NCI-H1930 (cell line): Measurements from ENCODE around the gene CIZ1.
A peak's percentile ranks its signal among the peaks of the same experiment; 100 is the strongest.

ENCODE experiments used
- DNase-seq, 2 experiments: peaks; one replicate each; lab custom pipeline; 2025; lab: John Stamatoyannopoulos, UW

Gene CIZ1

GRCh38 chr9:128163027-128163515 lies 28.3 kb downstream of the CIZ1 start:
- no peak for DNase-seq

- DNase-seq, result no peak
Observed at GRCh38 chr9:128162215-128163026, 29.0 kb downstream of the CIZ1 start.

DNA sequence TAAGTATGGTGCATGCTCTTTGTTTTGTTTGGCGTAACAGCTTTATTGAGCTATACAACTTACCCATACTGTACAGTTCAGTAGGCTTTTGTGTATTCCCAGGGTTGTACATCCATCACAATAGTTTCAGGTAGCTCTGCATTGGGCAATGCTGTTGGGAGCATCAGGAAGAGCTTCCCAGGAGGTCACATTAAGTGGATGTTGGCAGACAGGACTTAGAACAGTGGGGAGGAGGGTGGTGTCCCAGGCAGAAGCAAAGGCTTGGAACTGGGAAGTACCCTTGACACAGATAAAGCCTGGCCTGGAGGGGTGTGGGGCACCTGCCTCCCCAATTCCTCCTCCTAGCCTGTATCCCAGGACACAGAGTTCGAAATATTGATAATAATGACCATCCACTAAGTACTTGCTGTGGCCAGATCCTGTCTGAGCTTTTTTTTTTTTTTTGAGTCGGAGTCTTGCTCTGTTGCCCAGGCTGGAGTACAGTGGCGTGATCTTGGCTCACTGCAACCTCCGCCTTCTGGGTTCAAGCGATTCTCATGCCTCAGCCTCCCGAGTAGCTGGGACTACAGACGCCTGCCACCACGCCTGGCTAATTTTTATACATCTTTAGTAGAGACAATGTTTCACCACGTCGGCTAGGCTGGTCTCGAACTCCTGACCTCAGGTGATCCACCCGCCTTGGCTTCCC lies 30.0 kb downstream of the CIZ1 start:
- DNase-seq, result no peak

GRCh38 chr9:128160603-128160987 lies 30.8 kb downstream of the CIZ1 start:
- no peak for DNase-seq

DNA sequence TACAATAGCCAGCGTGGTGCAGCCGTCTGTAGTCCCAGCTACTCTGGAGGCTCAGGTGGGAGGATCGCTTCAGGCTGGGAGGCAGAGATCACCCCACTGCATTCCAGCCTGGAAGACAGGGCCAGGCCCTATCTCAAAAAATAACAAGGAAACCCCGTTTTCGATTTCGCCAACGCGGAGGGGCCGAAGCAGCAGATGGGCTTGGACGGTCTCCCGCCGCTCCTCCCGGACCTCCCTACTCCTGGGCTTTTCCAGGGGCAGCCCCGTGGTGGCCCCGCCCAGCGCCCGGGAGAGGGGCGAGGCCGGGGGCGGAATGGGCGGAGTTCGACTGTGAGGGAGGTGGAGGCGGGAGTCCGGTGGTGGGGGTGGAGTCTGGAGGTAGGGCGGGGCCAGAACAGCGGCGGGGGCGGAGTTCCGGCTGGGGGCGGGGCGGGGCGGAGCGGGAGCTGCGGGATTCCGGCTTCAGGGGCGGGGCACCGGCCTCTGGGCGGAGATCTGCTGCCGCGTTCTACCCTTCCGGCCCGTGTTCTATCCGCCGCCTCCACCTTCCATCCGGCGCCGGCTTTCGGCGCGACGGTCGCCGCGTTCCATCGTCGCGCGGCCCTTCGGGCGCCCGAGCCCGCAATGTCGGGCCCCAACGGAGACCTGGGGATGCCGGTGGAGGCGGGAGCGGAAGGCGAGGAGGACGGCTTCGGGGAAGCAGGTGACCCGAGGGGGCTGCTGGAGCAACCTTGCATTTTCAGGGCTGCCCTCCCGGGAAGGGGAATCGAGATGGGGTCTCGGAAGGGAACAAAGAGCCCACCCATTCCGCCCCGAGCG lies 31.4 kb downstream of the CIZ1 start, which contains the start of gene BBLN:
TSS of gene BBLN (plus strand) at position 482 of the 819 bp plus-strand sequence. CDS start at position 625, 143 bp downstream.
- DNase-seq, result peak; percentile 84 to 91

- DNase-seq, result no peak
Observed at GRCh38 chr9:128159522-128159783, 31.9 kb downstream of the CIZ1 start.

DNA sequence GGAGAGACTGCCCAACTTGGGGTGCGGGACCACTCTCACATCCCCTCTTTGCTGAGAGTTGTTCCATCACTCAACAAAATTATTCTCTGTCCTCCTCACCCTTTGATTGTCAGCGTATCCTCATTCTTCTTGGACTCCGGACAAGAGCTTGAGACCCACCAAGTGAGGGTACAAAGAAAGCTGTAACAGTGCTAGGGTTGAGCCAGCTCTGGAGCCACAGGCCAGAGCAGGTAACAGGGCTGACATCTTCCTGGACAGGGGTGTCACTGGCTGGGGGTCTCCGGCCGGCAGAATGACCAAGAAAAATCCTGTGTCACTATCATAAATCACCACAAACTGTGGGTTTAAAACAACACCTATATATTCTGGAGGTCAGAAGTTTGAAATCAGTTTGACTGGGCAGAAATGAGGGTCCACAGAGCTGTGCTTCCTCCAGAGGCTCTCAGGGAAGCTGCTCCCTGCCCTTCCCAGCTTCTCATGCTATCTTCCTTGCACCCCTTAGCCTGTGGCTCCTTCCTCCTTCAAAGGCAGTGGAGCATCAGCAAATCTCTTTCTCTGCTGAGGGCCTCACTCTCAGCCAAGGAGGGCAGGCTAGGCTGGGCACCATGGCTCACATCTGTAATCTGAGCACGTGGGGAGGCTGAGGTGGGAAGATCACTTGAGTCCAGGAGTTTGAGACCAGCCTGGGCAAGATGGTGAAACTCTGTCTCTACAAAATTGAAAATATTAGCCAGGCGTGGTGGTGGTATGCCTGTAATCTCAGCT lies 35.5 kb downstream of the CIZ1 start:
- no peak for DNase-seq

DNA sequence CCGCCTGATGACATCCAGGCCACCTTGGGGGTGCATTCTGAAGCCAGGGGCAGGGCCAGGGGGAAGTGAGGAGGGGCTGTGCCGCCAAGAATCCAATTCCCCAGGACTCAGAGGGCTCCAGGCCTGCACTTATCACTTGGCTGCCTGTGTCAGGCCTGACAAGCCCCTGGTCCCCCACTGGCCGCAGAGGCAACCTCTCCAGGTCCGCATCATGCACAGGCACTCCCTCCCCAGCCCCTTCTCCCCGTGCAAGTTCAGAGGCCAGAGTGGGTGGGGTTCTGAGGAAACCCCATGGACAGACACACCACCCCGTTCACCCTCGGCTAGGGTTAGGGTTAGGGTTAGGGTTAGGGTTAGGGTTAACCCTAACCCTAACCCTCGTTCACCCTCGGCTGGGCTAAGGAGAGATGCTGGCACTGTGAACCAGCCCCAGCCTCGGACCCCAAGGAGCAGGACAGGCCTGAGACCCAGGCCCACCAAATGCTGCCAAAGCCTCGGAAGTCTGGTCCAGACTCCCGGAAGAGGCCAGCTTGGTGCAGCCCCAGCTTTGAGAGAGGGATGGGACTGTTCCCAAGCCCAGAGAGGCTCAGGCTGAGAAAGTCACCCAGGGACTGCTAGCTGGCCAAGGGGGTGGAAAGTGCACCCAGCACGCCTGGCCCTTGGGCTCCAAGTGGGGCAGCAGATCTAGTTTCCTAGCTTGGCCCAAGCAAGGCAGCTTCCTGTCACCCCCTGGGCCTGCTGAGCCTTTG lies 37.3 kb downstream of the CIZ1 start:
- no peak for DNase-seq

DNA sequence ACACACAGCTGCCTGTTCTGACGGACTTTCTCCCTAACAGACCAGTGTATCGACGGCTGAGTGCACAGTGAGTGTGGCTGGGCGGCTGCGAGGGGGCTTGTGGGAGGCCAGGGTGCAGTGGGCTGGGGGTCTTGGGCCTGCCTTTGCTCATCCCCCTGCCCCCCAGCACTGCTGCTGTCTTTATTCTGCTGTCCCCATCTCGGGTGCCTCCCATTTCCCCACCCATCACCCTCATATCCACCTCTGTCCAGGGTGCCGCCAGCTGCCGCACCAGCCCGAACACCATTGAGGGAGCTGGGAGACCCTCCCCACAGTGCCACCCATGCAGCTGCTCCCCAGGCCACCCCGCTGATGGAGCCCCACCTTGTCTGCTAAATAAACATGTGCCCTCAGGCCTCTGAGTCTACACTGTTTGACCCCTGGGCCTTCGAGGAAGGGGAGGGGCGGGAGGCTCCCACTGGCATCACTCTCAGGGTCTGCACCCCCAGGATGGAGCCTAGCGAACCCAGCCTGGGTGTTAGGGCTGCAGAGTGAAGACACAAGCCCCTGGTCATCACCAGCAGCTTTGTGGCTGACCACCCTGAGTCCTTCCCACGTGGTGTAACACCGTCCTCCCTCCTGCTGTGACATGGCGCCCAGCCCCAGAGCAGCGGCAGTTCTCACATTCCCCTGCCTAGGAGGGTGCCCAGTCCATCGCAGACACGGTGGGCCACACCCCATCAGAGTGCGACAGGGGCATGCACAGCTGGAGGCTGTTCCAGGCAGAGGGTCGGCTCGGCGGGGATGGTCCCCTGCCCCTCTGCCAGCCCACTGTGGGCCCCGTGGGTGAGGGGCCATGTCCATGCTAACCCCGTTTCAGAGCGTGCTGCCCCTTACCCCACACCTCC lies 38.1 kb downstream of the CIZ1 start:
- DNase-seq, result no peak

GRCh38 chr9:128152133-128153059 lies 39.0 kb downstream of the CIZ1 start:
- DNase-seq, result no peak

- no peak for DNase-seq
Observed at GRCh38 chr9:128151309-128152132, 39.9 kb downstream of the CIZ1 start.

GRCh38 chr9:128150594-128151308 lies 40.6 kb downstream of the CIZ1 start:
- DNase-seq, result no peak

DNA sequence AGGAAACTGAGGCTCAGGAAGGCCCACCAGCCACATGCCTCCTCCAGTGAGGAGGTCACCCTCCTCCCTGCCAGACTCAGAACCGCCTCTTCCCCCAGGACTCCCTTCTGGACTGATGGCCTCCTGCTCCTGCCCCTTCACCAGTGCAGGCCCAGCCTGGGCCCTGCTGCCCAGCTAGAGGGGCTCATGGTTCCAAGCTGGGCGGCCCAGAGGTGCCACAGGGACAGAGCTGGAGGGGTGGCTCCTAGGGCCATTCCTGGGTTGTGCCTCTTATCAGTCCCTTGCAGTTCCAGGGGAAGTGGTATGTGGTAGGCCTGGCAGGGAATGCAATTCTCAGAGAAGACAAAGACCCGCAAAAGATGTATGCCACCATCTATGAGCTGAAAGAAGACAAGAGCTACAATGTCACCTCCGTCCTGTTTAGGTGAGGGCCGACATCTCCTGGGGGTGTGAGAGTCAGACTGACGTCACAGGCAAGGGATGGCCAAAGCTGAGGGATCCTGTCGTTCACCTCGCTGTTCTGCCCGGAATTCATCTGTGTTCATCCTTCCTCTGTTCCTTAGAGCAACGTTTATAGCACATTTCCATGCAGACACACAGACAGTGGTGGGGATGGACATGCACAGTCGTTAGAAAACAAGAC lies 41.3 kb downstream of the CIZ1 start:
- no peak for DNase-seq

- no peak for DNase-seq
Observed at GRCh38 chr9:128149001-128149701, 42.2 kb downstream of the CIZ1 start, which contains the start of gene LCN2. Gene LCN2, plus strand, starts transcription at chr9:128149453. Its CDS starts 73 bp downstream, at chr9:128149526.

GRCh38 chr9:128148509-128149000 lies 42.8 kb downstream of the CIZ1 start:
- DNase-seq, result no peak

DNA sequence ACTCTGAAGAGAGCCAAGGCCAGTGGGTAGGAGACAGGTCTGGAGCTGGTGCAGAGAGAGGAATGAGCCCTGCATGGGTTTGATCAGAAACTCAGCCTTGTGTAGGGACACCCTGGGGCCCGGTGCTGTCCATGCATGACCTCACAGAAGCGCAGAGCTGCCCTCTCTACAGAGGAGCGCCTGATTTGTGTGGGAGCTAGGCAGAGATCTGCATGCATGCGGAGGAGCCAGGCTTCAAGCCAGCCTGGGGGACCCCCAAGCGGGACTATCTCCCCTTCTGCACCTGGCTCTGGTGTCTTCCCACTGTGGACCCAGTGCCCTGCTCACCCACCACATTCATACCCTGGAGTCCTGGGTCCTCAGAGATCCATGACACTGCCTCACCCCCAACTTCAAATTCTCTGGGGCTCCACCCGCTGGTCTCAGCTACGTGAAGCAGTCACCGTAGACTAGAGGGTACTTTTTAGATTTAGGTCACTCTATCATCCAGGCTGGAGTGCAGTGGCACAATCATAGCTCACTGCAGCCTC lies 44.7 kb downstream of the CIZ1 start:
- DNase-seq, result no peak
